ENCODE results near the gene TAF5.

DNA sequence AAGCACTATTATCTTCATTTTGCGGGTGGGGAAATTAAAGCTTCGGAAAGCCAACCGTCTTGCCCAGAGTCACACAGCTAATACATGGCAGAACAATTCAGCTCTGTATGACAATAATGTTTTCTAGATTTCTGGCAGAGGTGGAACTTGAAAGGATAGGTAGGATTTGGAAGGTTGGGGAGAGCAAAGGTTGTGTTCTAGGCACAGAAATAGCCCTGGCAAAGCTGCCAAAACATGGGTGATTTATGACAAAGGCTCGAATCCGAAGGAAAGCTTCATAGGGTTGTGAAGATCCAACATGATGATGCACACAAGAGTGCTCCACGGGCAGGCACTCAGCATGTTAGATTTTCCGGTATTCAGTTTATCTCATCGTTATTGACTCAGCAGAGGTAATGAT, 47.8 kb downstream of the TAF5 start:
- TF ChIP-seq, protein P1, sequence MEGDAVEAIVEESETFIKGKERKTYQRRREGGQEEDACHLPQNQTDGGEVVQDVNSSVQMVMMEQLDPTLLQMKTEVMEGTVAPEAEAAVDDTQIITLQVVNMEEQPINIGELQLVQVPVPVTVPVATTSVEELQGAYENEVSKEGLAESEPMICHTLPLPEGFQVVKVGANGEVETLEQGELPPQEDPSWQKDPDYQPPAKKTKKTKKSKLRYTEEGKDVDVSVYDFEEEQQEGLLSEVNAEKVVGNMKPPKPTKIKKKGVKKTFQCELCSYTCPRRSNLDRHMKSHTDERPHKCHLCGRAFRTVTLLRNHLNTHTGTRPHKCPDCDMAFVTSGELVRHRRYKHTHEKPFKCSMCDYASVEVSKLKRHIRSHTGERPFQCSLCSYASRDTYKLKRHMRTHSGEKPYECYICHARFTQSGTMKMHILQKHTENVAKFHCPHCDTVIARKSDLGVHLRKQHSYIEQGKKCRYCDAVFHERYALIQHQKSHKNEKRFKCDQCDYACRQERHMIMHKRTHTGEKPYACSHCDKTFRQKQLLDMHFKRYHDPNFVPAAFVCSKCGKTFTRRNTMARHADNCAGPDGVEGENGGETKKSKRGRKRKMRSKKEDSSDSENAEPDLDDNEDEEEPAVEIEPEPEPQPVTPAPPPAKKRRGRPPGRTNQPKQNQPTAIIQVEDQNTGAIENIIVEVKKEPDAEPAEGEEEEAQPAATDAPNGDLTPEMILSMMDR (IDR thresholded peaks at IDR 0.05), result no peak
- no peak for TF ChIP-seq EZH2 (IDR thresholded peaks at IDR 0.05; ENCODE audit: borderline replicate concordance, insufficient read depth, low read depth, low read length, poor library complexity, severe bottlenecking)
